Adrenal gland (tissue), 12 donors: ENCODE measurements around the gene OGFRL1. TPM values are rescaled to one million over a fixed set of nuclear protein-coding genes. Genes with fewer than 3 reads are reported as not detected.

ENCODE experiments used
- DNase-seq, 7 donors: peaks; one replicate each; pipeline ENCODE4 v3.0.0-alpha.2; 2019 to 2020
- H3K27ac ChIP-seq, 5 donors: fragments of 200-600 bp; sonication (generic) in 4 of 5; 1 replicate in 3 of 5; 2 replicates in 2 of 5; pipeline versions ENCODE4 v1.5.1 to v1.8.0; 2016 to 2020; ENCODE audit warnings: mild to moderate bottlenecking in 1 of 5
- H3K27me3 ChIP-seq: fragments of 200-600 bp; 2 replicates; pipeline ENCODE4 v1.8.0; 2021
- H3K36me3 ChIP-seq, 2 donors: fragments of 200-600 bp; replicated peaks in 1 of 2; 1 replicate in 1 of 2; 2 replicates in 1 of 2; pipeline versions ENCODE4 v1.5.1 to v1.8.0; 2018 to 2022
- H3K4me1 ChIP-seq, 2 donors: fragments of 200-600 bp; replicated peaks in 1 of 2; 1 replicate in 1 of 2; 2 replicates in 1 of 2; pipeline versions ENCODE4 v1.5.1 to v1.8.0; 2018 to 2021
- H3K4me3 ChIP-seq, 4 donors: fragments of 200-600 bp; sonication (generic) in 3 of 4; one replicate each; pipeline ENCODE4 v1.5.1; 2016 to 2018
- H3K9me3 ChIP-seq, 3 donors: fragments of 200-600 bp; sonication (generic) in 1 of 3; replicated peaks in 1 of 3; 1 replicate in 2 of 3; 2 replicates in 1 of 3; pipeline versions ENCODE4 v1.5.1 to v1.8.0; 2016 to 2021
- CTCF ChIP-seq, 6 experiments: fragments of 450-650 bp in 4 of 6; fragments of 200-600 bp in 2 of 6; sonication (generic) in 1 of 6; IDR thresholded peaks; 1 replicate in 5 of 6; 2 replicates in 1 of 6; pipeline versions ENCODE4 v1.5.1 to v1.8.0; 2016 to 2021; ENCODE audit warnings: antibody characterized with exemption in 6 of 6, mild to moderate bottlenecking in 2 of 6, moderate library complexity in 1 of 6
- POLR2A ChIP-seq, 2 donors: fragments of 450-650 bp; IDR thresholded peaks; one replicate each; pipeline ENCODE4 v1.6.1; 2017; ENCODE audit warnings: antibody characterized with exemption in 2 of 2, mild to moderate bottlenecking in 2 of 2, moderate library complexity in 1 of 2
- WGBS, 4 donors: extraction: QIAGEN DNeasy Blood & Tissue Kit in 2 of 4; methylation state at CpG; one replicate each; pipeline versions ENCODE4 v1.1.5 to v1.1.7; 2013 to 2017; 5-methylcytosine and 5-hydroxymethylcytosine counted together
- intact Hi-C, 2 donors: fragments of 100-400 bp; cut with DNase I; formaldehyde crosslinking; loops; one replicate each; pipeline versions ENCODE4 v1.14.1 to v1.15.0; 2022 to 2023
- polyA plus RNA-seq, 3 donors: library from polyadenylated mRNA; stranded (reverse); fragments of 200-250 nt in 2 of 3; fragments of 350-450 nt in 1 of 3; fragmentation: Illumina TruSeq in 1 of 3; extraction: RNeasy Lipid Tissue Mini Kit (QIAGEN cat#74804) in 1 of 3; gene quantifications; one replicate each; pipeline ENCODE4 v1.2.3, GENCODE V29; 2013 to 2014
- total RNA-seq, 9 donors: library from RNA; depleted of rRNA in 4 of 9; stranded (reverse); fragments of >200 nt in 4 of 9; fragments of 120-200 nt in 1 of 9; fragmentation: NEBNext Ultra II Directional in 1 of 9; extraction: Animal tissue kit (Norgen Biotek cat#: 25700) in 1 of 9; gene quantifications; one replicate each; pipeline versions ENCODE4 v1.1.0 to v1.2.4, GENCODE V29; 2013 to 2023
- donor health status: healthy with polysubstance abuse.
- donor health status: Bipolar disorder and iron deficiency.
- donor health status: DM: yes; HTN: yes; CAD: no.
- donor health status: DM: no; HTN: no; CAD: no.
- donor health status: DM: no; HTN: no; CAD: no.
- donor health status: DM: yes; HTN: yes; CAD: no.

Gene OGFRL1
- total and polyA plus RNA-seq, 12 donors = 5.3 to 33.4 (median 13.8) TPM

DNA sequence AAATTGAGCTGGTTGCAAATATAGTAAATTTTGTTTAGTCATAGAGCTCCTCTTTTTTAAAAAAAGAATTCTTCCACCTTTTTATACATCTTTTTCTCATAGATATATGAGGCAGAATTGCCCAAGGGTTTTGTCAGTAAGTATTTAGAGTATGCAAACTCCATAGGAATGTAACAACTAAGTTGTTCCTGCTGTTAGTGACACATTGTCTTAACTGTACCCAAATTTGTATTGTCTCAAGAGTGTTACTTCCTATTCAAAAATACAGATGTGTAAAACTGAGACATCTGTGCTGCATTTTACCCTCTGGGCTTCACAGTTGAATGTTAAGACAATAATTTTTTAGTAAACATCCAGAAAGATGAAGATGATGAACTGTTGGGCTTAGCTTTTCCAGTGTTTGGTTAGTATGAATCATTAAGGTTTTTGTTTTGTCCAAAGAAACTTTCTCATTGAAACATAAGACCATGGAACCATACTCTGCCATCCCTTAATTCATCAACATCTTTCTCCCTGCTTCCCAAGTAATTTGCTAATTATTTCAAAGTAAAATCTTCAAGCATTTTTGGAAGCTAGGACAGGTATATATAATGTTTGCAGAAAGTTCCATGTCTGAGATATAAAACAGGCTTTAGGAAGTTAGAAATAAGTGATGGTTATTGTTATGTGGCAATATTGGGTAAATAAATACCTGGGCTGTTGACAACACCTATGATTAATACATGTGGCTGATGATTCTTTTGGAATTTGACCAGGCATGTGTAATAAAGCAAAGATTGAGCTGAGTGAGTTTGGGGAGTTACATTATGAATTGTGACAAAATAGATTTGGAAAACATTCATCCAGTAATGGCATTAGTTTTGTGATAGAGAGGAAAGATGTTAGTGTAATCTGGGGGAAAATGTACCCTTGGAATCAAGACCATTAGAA is 11.2 kb downstream of the OGFRL1 start:
- Histone ChIP-seq H3K27ac (no peak overlapping the region), H3K4me3 (no peak overlapping the region), H3K9me3 (no peaks in the 10 kb centered on the region), H3K4me1 (no peaks in the 10 kb centered on the region), H3K36me3 (peaks cover 0 to 6% of the 10 kb centered on the region in 2 donors), H3K27me3 (no peaks in the 10 kb centered on the region)
- intact Hi-C loops = no loop called here
- no peak for TF ChIP-seq CTCF (IDR thresholded peaks at IDR 0.05)
- no peak for TF ChIP-seq POLR2A (IDR thresholded peaks at IDR 0.05)
- DNase-seq = no peak

DNA sequence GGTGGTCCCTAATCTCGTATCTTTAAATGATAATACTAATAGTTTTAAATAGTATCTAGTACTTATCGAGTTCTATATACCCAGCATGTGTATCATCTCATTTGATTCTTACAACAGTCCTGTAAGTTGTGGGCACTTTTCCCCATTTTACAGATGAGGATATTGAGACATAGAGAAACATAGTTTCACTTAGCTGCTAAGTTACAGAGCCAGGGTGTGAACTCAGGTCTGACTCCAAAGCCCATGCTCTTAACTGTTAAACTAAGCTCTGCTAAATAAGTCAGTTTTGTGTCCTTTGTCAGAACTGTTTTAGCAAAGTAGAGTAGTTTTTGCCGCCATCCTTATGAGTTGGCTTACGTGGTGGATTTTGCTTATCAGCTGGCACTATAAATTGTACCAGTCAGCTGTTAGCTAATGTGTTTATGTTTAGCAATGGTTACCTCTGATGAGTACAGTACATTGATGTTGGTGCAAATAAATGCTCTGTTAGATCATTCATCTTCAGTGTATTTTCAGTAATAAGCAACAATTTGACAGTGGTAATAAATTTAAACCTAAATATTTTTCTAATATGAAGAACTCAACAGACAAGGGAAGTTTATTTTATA is 12.1 kb downstream of the OGFRL1 start:
- peaks cover 0 to 6% of the 10 kb centered on the region in 2 donors for H3K36me3 ChIP-seq
- DNase-seq = no peak
- no peak for TF ChIP-seq POLR2A (IDR thresholded peaks at IDR 0.05)
- no peak for TF ChIP-seq CTCF (IDR thresholded peaks at IDR 0.05)
- WGBS, 4 donors = 93 to 95% (median 94%) methylated on average over 4 of the region's 4 CpGs
- no peaks in the 10 kb centered on the region for H3K9me3 ChIP-seq
- no peak overlapping the region for H3K4me3 ChIP-seq
- H3K27ac ChIP-seq = no peak overlapping the region
- intact Hi-C loops = no loop called here
- no peaks in the 10 kb centered on the region for H3K4me1 ChIP-seq
- H3K27me3 ChIP-seq = no peaks in the 10 kb centered on the region

GRCh38 chr6:71301546-71301945 is 12.9 kb downstream of the OGFRL1 start:
- intact Hi-C loops = no loop called here
- Histone ChIP-seq H3K4me1 (no peaks in the 10 kb centered on the region), H3K9me3 (no peaks in the 10 kb centered on the region), H3K4me3 (no peak overlapping the region), H3K27ac (no peak overlapping the region), H3K36me3 (peaks cover 0 to 6% of the 10 kb centered on the region in 2 donors), H3K27me3 (no peaks in the 10 kb centered on the region)
- 87 to 98% (median 96%) methylated on average over 7 of the region's 7 CpGs for WGBS, 4 donors
- no peak for DNase-seq
- TF ChIP-seq POLR2A (IDR thresholded peaks at IDR 0.05) (no peak), CTCF (IDR thresholded peaks at IDR 0.05) (no peak)

DNA sequence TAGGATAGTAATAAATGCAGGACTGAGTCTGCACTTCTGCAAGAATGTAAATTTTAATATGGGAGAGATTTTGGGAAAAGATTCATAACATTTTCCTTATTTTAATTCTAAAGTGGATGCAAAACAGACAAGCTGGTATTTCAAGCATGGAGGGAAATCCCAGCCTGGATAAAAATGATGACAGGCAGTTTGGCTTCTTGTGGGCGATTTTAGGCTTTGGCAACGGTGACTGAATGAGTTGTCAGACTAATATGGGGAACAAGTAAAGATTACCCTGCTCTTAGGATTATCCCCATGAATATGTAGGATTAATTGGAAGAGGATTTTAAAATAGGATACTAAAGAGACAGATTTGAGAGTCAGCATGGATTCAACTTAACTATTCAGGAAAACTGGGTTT is 21.0 kb downstream of the OGFRL1 start:
- no peak for DNase-seq
- Histone ChIP-seq H3K27me3 (no peaks in the 10 kb centered on the region), H3K36me3 (no peaks in the 10 kb centered on the region), H3K4me3 (no peak overlapping the region), H3K27ac (no peak overlapping the region), H3K9me3 (no peaks in the 10 kb centered on the region), H3K4me1 (peaks cover 6 to 14% of the 10 kb centered on the region in 2 donors)
- 58 to 80% (median 64%) methylated on average over 2 of the region's 2 CpGs for WGBS, 4 donors
- intact Hi-C loops = no loop called here
- TF ChIP-seq CTCF (IDR thresholded peaks at IDR 0.05) = no peak
- TF ChIP-seq POLR2A (IDR thresholded peaks at IDR 0.05) = no peak
